Adrenal gland (tissue), 12 donors: Measurements from ENCODE around the gene HMHB1. TPM values are rescaled to one million over a fixed set of nuclear protein-coding genes. Genes with fewer than 3 reads are reported as not detected.
"Not testable (repeated sequence)": the region's sequence is repeated elsewhere in the genome, so short reads cannot be mapped to it uniquely, and the experiment has no call there.

Source experiments
- DNase-seq, 7 donors: peaks; one replicate each; pipeline ENCODE4 v3.0.0-alpha.2; 2019 to 2020
- H3K27ac ChIP-seq, 5 donors: fragments of 200-600 bp; sonication (generic) in 4 of 5; 1 replicate in 3 of 5; 2 replicates in 2 of 5; pipeline versions ENCODE4 v1.5.1 to v1.8.0; 2016 to 2020; ENCODE audit warnings: mild to moderate bottlenecking in 1 of 5
- H3K27me3 ChIP-seq: fragments of 200-600 bp; 2 replicates; pipeline ENCODE4 v1.8.0; 2021
- H3K36me3 ChIP-seq, 2 donors: fragments of 200-600 bp; replicated peaks in 1 of 2; 1 replicate in 1 of 2; 2 replicates in 1 of 2; pipeline versions ENCODE4 v1.5.1 to v1.8.0; 2018 to 2022
- H3K4me1 ChIP-seq, 2 donors: fragments of 200-600 bp; replicated peaks in 1 of 2; 1 replicate in 1 of 2; 2 replicates in 1 of 2; pipeline versions ENCODE4 v1.5.1 to v1.8.0; 2018 to 2021
- H3K4me3 ChIP-seq, 4 donors: fragments of 200-600 bp; sonication (generic) in 3 of 4; one replicate each; pipeline ENCODE4 v1.5.1; 2016 to 2018
- H3K9me3 ChIP-seq, 3 donors: fragments of 200-600 bp; sonication (generic) in 1 of 3; replicated peaks in 1 of 3; 1 replicate in 2 of 3; 2 replicates in 1 of 3; pipeline versions ENCODE4 v1.5.1 to v1.8.0; 2016 to 2021
- POLR2A ChIP-seq, 2 donors: fragments of 450-650 bp; IDR thresholded peaks; one replicate each; pipeline ENCODE4 v1.6.1; 2017; ENCODE audit warnings: antibody characterized with exemption in 2 of 2, mild to moderate bottlenecking in 2 of 2, moderate library complexity in 1 of 2
- WGBS, 4 donors: extraction: QIAGEN DNeasy Blood & Tissue Kit in 2 of 4; methylation state at CpG; one replicate each; pipeline versions ENCODE4 v1.1.5 to v1.1.7; 2013 to 2017; 5-methylcytosine and 5-hydroxymethylcytosine counted together
- intact Hi-C, 2 donors: fragments of 100-400 bp; cut with DNase I; formaldehyde crosslinking; loops; one replicate each; pipeline versions ENCODE4 v1.14.1 to v1.15.0; 2022 to 2023
- polyA plus RNA-seq, 3 donors: library from polyadenylated mRNA; stranded (reverse); fragments of 200-250 nt in 2 of 3; fragments of 350-450 nt in 1 of 3; fragmentation: Illumina TruSeq in 1 of 3; extraction: RNeasy Lipid Tissue Mini Kit (QIAGEN cat#74804) in 1 of 3; gene quantifications; one replicate each; pipeline ENCODE4 v1.2.3, GENCODE V29; 2013 to 2014
- total RNA-seq, 9 donors: library from RNA; depleted of rRNA in 4 of 9; stranded (reverse); fragments of >200 nt in 4 of 9; fragments of 120-200 nt in 1 of 9; fragmentation: NEBNext Ultra II Directional in 1 of 9; extraction: Animal tissue kit (Norgen Biotek cat#: 25700) in 1 of 9; gene quantifications; one replicate each; pipeline versions ENCODE4 v1.1.0 to v1.2.4, GENCODE V29; 2013 to 2023
- TF ChIP-seq, protein P1 (sequence below), 6 experiments: fragments of 450-650 bp in 4 of 6; fragments of 200-600 bp in 2 of 6; sonication (generic) in 1 of 6; IDR thresholded peaks; 1 replicate in 5 of 6; 2 replicates in 1 of 6; pipeline versions ENCODE4 v1.5.1 to v1.8.0; 2016 to 2021; ENCODE audit warnings: antibody characterized with exemption in 6 of 6, mild to moderate bottlenecking in 2 of 6, moderate library complexity in 1 of 6
- donor health status: healthy with polysubstance abuse.
- donor health status: Bipolar disorder and iron deficiency.
- donor health status: DM: yes; HTN: yes; CAD: no.
- donor health status: DM: no; HTN: no; CAD: no.
- donor health status: DM: no; HTN: no; CAD: no.
- donor health status: DM: yes; HTN: yes; CAD: no.

The HMHB1 gene
- total and polyA plus RNA-seq, 12 donors, result not detected

GRCh38 chr5:143801252-143801939 lies 10.6 kb upstream of the HMHB1 start:
- TF ChIP-seq, protein P1, sequence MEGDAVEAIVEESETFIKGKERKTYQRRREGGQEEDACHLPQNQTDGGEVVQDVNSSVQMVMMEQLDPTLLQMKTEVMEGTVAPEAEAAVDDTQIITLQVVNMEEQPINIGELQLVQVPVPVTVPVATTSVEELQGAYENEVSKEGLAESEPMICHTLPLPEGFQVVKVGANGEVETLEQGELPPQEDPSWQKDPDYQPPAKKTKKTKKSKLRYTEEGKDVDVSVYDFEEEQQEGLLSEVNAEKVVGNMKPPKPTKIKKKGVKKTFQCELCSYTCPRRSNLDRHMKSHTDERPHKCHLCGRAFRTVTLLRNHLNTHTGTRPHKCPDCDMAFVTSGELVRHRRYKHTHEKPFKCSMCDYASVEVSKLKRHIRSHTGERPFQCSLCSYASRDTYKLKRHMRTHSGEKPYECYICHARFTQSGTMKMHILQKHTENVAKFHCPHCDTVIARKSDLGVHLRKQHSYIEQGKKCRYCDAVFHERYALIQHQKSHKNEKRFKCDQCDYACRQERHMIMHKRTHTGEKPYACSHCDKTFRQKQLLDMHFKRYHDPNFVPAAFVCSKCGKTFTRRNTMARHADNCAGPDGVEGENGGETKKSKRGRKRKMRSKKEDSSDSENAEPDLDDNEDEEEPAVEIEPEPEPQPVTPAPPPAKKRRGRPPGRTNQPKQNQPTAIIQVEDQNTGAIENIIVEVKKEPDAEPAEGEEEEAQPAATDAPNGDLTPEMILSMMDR (IDR thresholded peaks at IDR 0.05), result no peak
- no peak for TF ChIP-seq POLR2A (IDR thresholded peaks at IDR 0.05)
- Histone ChIP-seq H3K9me3 (no peaks in the 10 kb centered on the region), H3K27ac (no peak overlapping the region), H3K27me3 (peaks cover 7% of the 10 kb centered on the region), H3K36me3 (no peaks in the 10 kb centered on the region), H3K4me1 (no peaks in the 10 kb centered on the region), H3K4me3 (no peak overlapping the region)
- no peak for DNase-seq
- 82 to 95% (median 84%) methylated on average over 4 to 6 of the region's 6 CpGs for WGBS, 4 donors
- intact Hi-C loops, result no loop called here

GRCh38 chr5:143805861-143806260 lies 6.1 kb upstream of the HMHB1 start:
- 64 to 76% (median 68%) methylated on average over 2 of the region's 2 CpGs for WGBS, 4 donors
- intact Hi-C loops, result no loop called here
- H3K36me3 ChIP-seq, result no peaks in the 10 kb centered on the region
- H3K9me3 ChIP-seq, result no peaks in the 10 kb centered on the region
- H3K27me3 ChIP-seq, result peaks cover 7% of the 10 kb centered on the region
- no peaks in the 10 kb centered on the region for H3K4me1 ChIP-seq
- no peak overlapping the region for H3K4me3 ChIP-seq
- H3K27ac ChIP-seq, result no peak overlapping the region
- TF ChIP-seq, protein P1 (IDR thresholded peaks at IDR 0.05), result no peak
- no peak for TF ChIP-seq POLR2A (IDR thresholded peaks at IDR 0.05)
- no peak for DNase-seq

GRCh38 chr5:143806579-143806978 lies 5.4 kb upstream of the HMHB1 start:
- H3K9me3 ChIP-seq, result no peaks in the 10 kb centered on the region
- no peaks in the 10 kb centered on the region for H3K4me1 ChIP-seq

GRCh38 chr5:143807401-143807800 lies 4.6 kb upstream of the HMHB1 start:
- 71 to 91% (median 87%) methylated on average over 1 of the region's 1 CpG for WGBS, 4 donors
- intact Hi-C loops, result no loop called here

More at GRCh38 chr5:143806579-143806978, 5.4 kb upstream of the HMHB1 start:
- Histone ChIP-seq H3K27ac (no peak overlapping the region), H3K27me3 (peaks cover 7% of the 10 kb centered on the region), H3K4me3 (no peak overlapping the region), H3K36me3 (no peaks in the 10 kb centered on the region)
- TF ChIP-seq POLR2A (IDR thresholded peaks at IDR 0.05), result no peak
- TF ChIP-seq, protein P1 (IDR thresholded peaks at IDR 0.05), result no peak
- intact Hi-C loops, result no loop called here
- DNase-seq, result no peak
- WGBS, 4 donors, result 40 to 60% (median 54%) methylated on average over 2 of the region's 2 CpGs

GRCh38 chr5:143816370-143816769 lies 4.4 kb downstream of the HMHB1 start:
- not testable (repeated sequence) for DNase-seq, H3K9me3 ChIP-seq
- 92 to 96% (median 93%) methylated on average over 4 of the region's 4 CpGs for WGBS, 4 donors

More at GRCh38 chr5:143807401-143807800, 4.6 kb upstream of the HMHB1 start:
- TF ChIP-seq, protein P1 (IDR thresholded peaks at IDR 0.05), result no peak
- no peak for TF ChIP-seq POLR2A (IDR thresholded peaks at IDR 0.05)
- Histone ChIP-seq H3K4me3 (no peak overlapping the region), H3K27ac (no peak overlapping the region), H3K9me3 (no peaks in the 10 kb centered on the region), H3K36me3 (no peaks in the 10 kb centered on the region), H3K4me1 (no peaks in the 10 kb centered on the region), H3K27me3 (peaks cover 7% of the 10 kb centered on the region)
- DNase-seq, result no peak

More at GRCh38 chr5:143816370-143816769, 4.4 kb downstream of the HMHB1 start:
- intact Hi-C loops, H3K4me3 ChIP-seq, H3K27me3 ChIP-seq, H3K27ac ChIP-seq, H3K4me1 ChIP-seq, H3K36me3 ChIP-seq: not testable (repeated sequence)
